GM12878 (cell line): ENCODE measurements around the gene LLCFC1.

Source experiments
- BCL11A ChIP-seq: IDR thresholded peaks from 2 replicates; pipeline ENCODE4 v1.6.1; 2011; ENCODE audit warnings: low read depth, low read length
- BMI1 ChIP-seq: fragments of 450-650 bp; IDR thresholded peaks from 2 replicates; pipeline ENCODE4 v1.6.1; 2016; ENCODE audit warnings: mild to moderate bottlenecking, moderate library complexity, borderline replicate concordance
- CTCF ChIP-seq, 3 experiments: IDR thresholded peaks in 2 of 3; conservative IDR thresholded peaks in 1 of 3; 2 replicates each; pipeline ENCODE4 v1.5.1; 2011; ENCODE audit warnings: low read depth in 3 of 3, low read length in 3 of 3, mild to moderate bottlenecking in 3 of 3, control low read depth in 2 of 3, moderate library complexity in 2 of 3, inconsistent platforms in 1 of 3, mixed read lengths in 1 of 3; ENCODE audit not compliant: control insufficient read depth in 2 of 3, insufficient read depth in 1 of 3; ENCODE audit errors: extremely low read depth in 1 of 3
- EZH2 ChIP-seq: IDR thresholded peaks from 2 replicates; pipeline ENCODE4 v1.6.1; 2012; ENCODE audit warnings: low read depth, mild to moderate bottlenecking, control low read depth, inconsistent platforms, low read length, borderline replicate concordance; ENCODE audit not compliant: control insufficient read depth
- GABPA ChIP-seq: IDR thresholded peaks from 2 replicates; pipeline ENCODE4 v1.6.1; 2014; ENCODE audit warnings: antibody characterized with exemption, low read depth, mild to moderate bottlenecking, inconsistent platforms
- JUNB ChIP-seq: IDR thresholded peaks from 2 replicates; pipeline ENCODE4 v1.6.1; 2016; ENCODE audit warnings: antibody characterized with exemption, mild to moderate bottlenecking
- NFYB ChIP-seq: IDR thresholded peaks from 2 replicates; pipeline ENCODE4 v1.6.1; 2011; ENCODE audit warnings: low read depth, mild to moderate bottlenecking, low read length, improper control_type of control experiment, moderate library complexity; ENCODE audit not compliant: insufficient read depth
- POLR2A ChIP-seq: IDR thresholded peaks from 2 replicates; pipeline ENCODE4 v1.6.1; 2011; ENCODE audit warnings: low read depth, mild to moderate bottlenecking, low read length
- POLR2AphosphoS5 ChIP-seq: IDR thresholded peaks from 2 replicates; pipeline ENCODE4 v1.6.1; 2011; ENCODE audit warnings: mild to moderate bottlenecking, low read length, inconsistent platforms
- SMARCA5 ChIP-seq: fragments of 450-650 bp; IDR thresholded peaks from 2 replicates; pipeline ENCODE4 v1.6.1; 2017; ENCODE audit warnings: mild to moderate bottlenecking
- SPI1 ChIP-seq: IDR thresholded peaks from 2 replicates; pipeline ENCODE4 v1.6.1; 2011; ENCODE audit warnings: low read depth, mild to moderate bottlenecking, low read length, moderate library complexity, borderline replicate concordance; ENCODE audit not compliant: insufficient read depth
- TAF1 ChIP-seq: IDR thresholded peaks from 2 replicates; pipeline ENCODE4 v1.6.1; 2011; ENCODE audit warnings: mild to moderate bottlenecking, low read depth, low read length, borderline replicate concordance

- no peak for TF ChIP-seq SPI1
- no peak for TF ChIP-seq POLR2AphosphoS5
- TF ChIP-seq CTCF (IDR thresholded peaks at IDR 0.05 in 2 of 3, conservative IDR thresholded peaks at IDR 0.05 in 1 of 3; ENCODE audit: control insufficient read depth in 2 of 3, extremely low read depth in 1 of 3, insufficient read depth in 1 of 3, low read depth in 3 of 3, low read length in 3 of 3): no peak
- no peak for TF ChIP-seq JUNB
- TF ChIP-seq SMARCA5: no peak
- no peak for TF ChIP-seq GABPA
- TF ChIP-seq NFYB: no peak
- TF ChIP-seq EZH2: no peak
- TF ChIP-seq BCL11A: no peak
- no peak for TF ChIP-seq BMI1
- no peak for TF ChIP-seq TAF1
- no peak for TF ChIP-seq POLR2A
Measured at GRCh38 chr7:142896741-142897379, 42.4 kb upstream of the LLCFC1 start.
